A549 (cell line): ENCODE data around the gene NCEH1. TPM values are rescaled to one million over a fixed set of nuclear protein-coding genes. Genes with fewer than 3 reads are reported as not detected.
A peak's percentile ranks its signal among the peaks of the same experiment; 100 is the strongest.

ENCODE experiments used
- ATAC-seq, 2 experiments: fragments of 200-7000 bp in 1 of 2; fragments of >200 bp in 1 of 2; cut with Nextera tagmentation in 1 of 2; cut with Tn5 transposase in 1 of 2; 3 replicates each; pipeline versions ENCODE4 v1.8.0 to v1.9.1; 2018 to 2020; ENCODE audit warnings: mild to moderate bottlenecking in 1 of 2, moderate library complexity in 1 of 2
- CTCF ChIA-PET: fragments of 300-600 bp; sonication (Branson Sonifier 250); formaldehyde crosslinking; extraction: SDS; loops from one replicate; lab custom pipeline; 2021; ENCODE audit warnings: antibody characterized with exemption, inconsistent platforms; lab: Yijun Ruan, JAX
- POLR2A ChIA-PET: fragments of 350-600 bp; formaldehyde crosslinking; extraction: SDS; loops from one replicate; lab custom pipeline; 2021; ENCODE audit warnings: antibody characterized with exemption, inconsistent platforms; lab: Yijun Ruan, JAX
- DNase-seq, 2 experiments: peaks; one replicate each; pipeline versions ENCODE4 v3.0.0 to v3.0.0-alpha.2; 2011 to 2016; ENCODE audit warnings: low read depth in 1 of 2, low spot score in 1 of 2
- FAIRE-seq: peaks from 2 replicates; lab custom pipeline; 2011; peaks lifted over from hg19 to GRCh38; lab: Jason Lieb, UNC
- H3K27ac ChIP-seq, 2 experiments: fragments of >200 bp; sonication (Bioruptor Twin); formaldehyde crosslinking; 3 replicates each; pipeline ENCODE4 v1.5.1; 2016 to 2017
- H3K4me1 ChIP-seq: fragments of >200 bp; sonication (Bioruptor Twin); formaldehyde crosslinking; 3 replicates; pipeline ENCODE4 v1.6.1; 2016
- H3K4me2 ChIP-seq: fragments of >200 bp; sonication (Bioruptor Twin); formaldehyde crosslinking; 3 replicates; pipeline ENCODE4 v1.6.1; 2016
- H3K4me3 ChIP-seq: fragments of >200 bp; sonication (Bioruptor Twin); formaldehyde crosslinking; 3 replicates; pipeline ENCODE4 v1.5.1; 2016
- H3K9me3 ChIP-seq: fragments of >200 bp; sonication (Bioruptor Twin); formaldehyde crosslinking; 3 replicates; pipeline ENCODE4 v1.6.1; 2016
- BHLHE40 ChIP-seq: IDR thresholded peaks from 2 replicates; pipeline ENCODE4 v1.6.1; 2012; ENCODE audit warnings: low read depth, low read length, inconsistent platforms
- CBX2 ChIP-seq: fragments of 200-600 bp; sonication (generic); IDR thresholded peaks from 2 replicates; pipeline ENCODE4 v1.6.1; 2016; ENCODE audit warnings: low read depth, mild to moderate bottlenecking, borderline replicate concordance
- CEBPB ChIP-seq, 2 experiments: fragments of >200 bp in 1 of 2; sonication (Bioruptor Twin) in 1 of 2; formaldehyde crosslinking in 1 of 2; IDR thresholded peaks; 2 replicates each; pipeline ENCODE4 v1.6.1; 2012 to 2016
- CHD2 ChIP-seq: fragments of 150-350 bp; IDR thresholded peaks from 2 replicates; pipeline ENCODE4 v1.6.1; 2014; ENCODE audit warnings: low read length; ENCODE audit not compliant: partially characterized antibody
- CHD4 ChIP-seq: fragments of 200-600 bp; sonication (generic); IDR thresholded peaks from 2 replicates; pipeline ENCODE4 v1.6.1; 2016; ENCODE audit warnings: antibody characterized with exemption, mild to moderate bottlenecking, borderline replicate concordance
- EHF ChIP-seq: fragments of 250-450 bp; sonication (Bioruptor Pico); IDR thresholded peaks from 2 replicates; pipeline ENCODE4 v1.5.0; 2020; ENCODE audit warnings: mild to moderate bottlenecking
- EP300 ChIP-seq, 2 experiments: fragments of >200 bp; sonication (Bioruptor Twin); formaldehyde crosslinking; IDR thresholded peaks; 2 replicates in 1 of 2; 3 replicates in 1 of 2; pipeline ENCODE4 v1.6.1; 2016 to 2017
- FOSB ChIP-seq: fragments of 250-450 bp; sonication (Bioruptor Pico); IDR thresholded peaks from 2 replicates; pipeline ENCODE4 v1.5.0; 2020; ENCODE audit warnings: mild to moderate bottlenecking, moderate library complexity
- FOSL2 ChIP-seq, 2 experiments: fragments of 450-650 bp in 1 of 2; fragments of >200 bp in 1 of 2; sonication (Bioruptor Twin) in 1 of 2; formaldehyde crosslinking; IDR thresholded peaks; 2 replicates each; pipeline versions ENCODE4 v1.5.0 to v1.6.1; 2016 to 2020; ENCODE audit warnings: mild to moderate bottlenecking in 1 of 2, moderate library complexity in 1 of 2
- GATA3 ChIP-seq: IDR thresholded peaks from 2 replicates; pipeline ENCODE4 v1.6.1; 2012; ENCODE audit warnings: borderline replicate concordance
- HDAC2 ChIP-seq: fragments of 200-600 bp; sonication (generic); IDR thresholded peaks from 2 replicates; pipeline ENCODE4 v1.6.1; 2016
- HOXB13 ChIP-seq: fragments of 250-450 bp; sonication (Bioruptor Pico); IDR thresholded peaks from 2 replicates; pipeline ENCODE4 v1.5.0; 2020; ENCODE audit warnings: low read depth, mild to moderate bottlenecking, moderate library complexity
- JUN ChIP-seq, 2 experiments: fragments of >200 bp; sonication (Bioruptor Twin); formaldehyde crosslinking; IDR thresholded peaks; 2 replicates in 1 of 2; 3 replicates in 1 of 2; pipeline ENCODE4 v1.6.1; 2016 to 2017
- JUNB ChIP-seq: fragments of >200 bp; sonication (Bioruptor Twin); formaldehyde crosslinking; IDR thresholded peaks from 2 replicates; pipeline ENCODE4 v1.6.1; 2016
- MAFK ChIP-seq: fragments of 450-650 bp; IDR thresholded peaks from 2 replicates; pipeline ENCODE4 v1.6.1; 2014; ENCODE audit not compliant: partially characterized antibody
- NPAS2 ChIP-seq: fragments of 250-450 bp; sonication (Bioruptor Pico); IDR thresholded peaks from 2 replicates; pipeline ENCODE4 v1.8.0; 2022; ENCODE audit warnings: mild to moderate bottlenecking, moderate library complexity, borderline replicate concordance
- PHF8 ChIP-seq: fragments of 200-600 bp; sonication (generic); IDR thresholded peaks from 2 replicates; pipeline ENCODE4 v1.6.1; 2016; ENCODE audit warnings: low read depth, mild to moderate bottlenecking, antibody characterized with exemption, moderate library complexity, borderline replicate concordance
- WGBS: methylation state at CpG from one replicate; pipeline ENCODE4 v1.1.6; 2017; ENCODE audit errors: missing lambda C conversion rate; 5-methylcytosine and 5-hydroxymethylcytosine counted together
- polyA plus RNA-seq, 4 experiments: library from polyadenylated mRNA; depleted of rRNA in 3 of 4; stranded (reverse); fragments of >200 nt; fragmentation: RNase III in 1 of 4; extraction: RNeasy Plus Mini Kit Qiagen cat#74134 plus additional on column Dnase treatment in 1 of 4; gene quantifications; 2 replicates in 3 of 4; 3 replicates in 1 of 4; pipeline ENCODE4 v1.2.3, GENCODE V29; 2011 to 2017
- TF ChIP-seq, protein P1 (sequence below): fragments of >200 bp; sonication (Bioruptor Twin); formaldehyde crosslinking; IDR thresholded peaks from 2 replicates; pipeline ENCODE4 v1.6.1; 2016
- TF ChIP-seq, protein P2 (sequence below): IDR thresholded peaks from 2 replicates; pipeline ENCODE4 v1.6.1; 2012
- TF ChIP-seq, protein P3 (sequence below): fragments of 250-450 bp; sonication (Bioruptor Pico); IDR thresholded peaks from 2 replicates; pipeline ENCODE4 v1.5.0; 2020; ENCODE audit warnings: low read depth, mild to moderate bottlenecking, moderate library complexity
- TF ChIP-seq, protein P4 (sequence below): IDR thresholded peaks from 2 replicates; pipeline ENCODE4 v1.6.1; 2012; ENCODE audit warnings: low read depth, borderline replicate concordance
- TF ChIP-seq, protein P5 (sequence below): fragments of 200-600 bp; sonication (generic); IDR thresholded peaks from 2 replicates; pipeline ENCODE4 v1.6.1; 2016; ENCODE audit warnings: antibody characterized with exemption, mild to moderate bottlenecking, moderate library complexity
- TF ChIP-seq, protein P6 (sequence below): fragments of 150-350 bp; IDR thresholded peaks from 2 replicates; pipeline ENCODE4 v1.6.1; 2014; ENCODE audit warnings: low read depth, mild to moderate bottlenecking, low read length

Gene NCEH1
- polyA plus RNA-seq, 2 of the 4 experiments (the other 2 are of a cell fraction) = 21.4 to 33.2 TPM

DNA sequence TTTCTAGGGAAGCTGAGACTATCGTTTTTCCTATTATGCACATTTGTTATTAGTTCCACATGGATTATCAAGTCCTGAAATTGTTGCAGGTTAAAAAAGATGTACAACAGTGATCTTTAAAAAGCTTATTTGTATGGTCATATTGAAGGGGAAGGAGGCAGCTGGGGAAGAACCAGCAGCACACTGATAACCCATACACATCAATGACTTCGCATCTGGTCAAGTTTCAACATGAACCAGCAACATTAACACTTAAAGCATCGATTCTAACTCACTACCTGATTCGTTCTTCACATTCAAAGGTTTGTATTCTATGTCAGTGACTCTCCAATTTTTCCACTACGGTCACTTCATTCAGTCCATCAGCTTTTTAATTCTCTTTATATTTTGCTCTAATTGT, 56.4 kb downstream of the NCEH1 start (continued):
- TF ChIP-seq, protein P1, sequence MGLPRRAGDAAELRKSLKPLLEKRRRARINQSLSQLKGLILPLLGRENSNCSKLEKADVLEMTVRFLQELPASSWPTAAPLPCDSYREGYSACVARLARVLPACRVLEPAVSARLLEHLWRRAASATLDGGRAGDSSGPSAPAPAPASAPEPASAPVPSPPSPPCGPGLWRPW = no peak
- TF ChIP-seq, protein P2, sequence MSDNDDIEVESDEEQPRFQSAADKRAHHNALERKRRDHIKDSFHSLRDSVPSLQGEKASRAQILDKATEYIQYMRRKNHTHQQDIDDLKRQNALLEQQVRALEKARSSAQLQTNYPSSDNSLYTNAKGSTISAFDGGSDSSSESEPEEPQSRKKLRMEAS = no peak
- TF ChIP-seq FOSL2 (IDR thresholded peaks at IDR 0.05) (no peak), FOSL2 (CRISPR knock-in tag; IDR thresholded peaks at IDR 0.05) (no peak), CBX2 (no peak)

DNA sequence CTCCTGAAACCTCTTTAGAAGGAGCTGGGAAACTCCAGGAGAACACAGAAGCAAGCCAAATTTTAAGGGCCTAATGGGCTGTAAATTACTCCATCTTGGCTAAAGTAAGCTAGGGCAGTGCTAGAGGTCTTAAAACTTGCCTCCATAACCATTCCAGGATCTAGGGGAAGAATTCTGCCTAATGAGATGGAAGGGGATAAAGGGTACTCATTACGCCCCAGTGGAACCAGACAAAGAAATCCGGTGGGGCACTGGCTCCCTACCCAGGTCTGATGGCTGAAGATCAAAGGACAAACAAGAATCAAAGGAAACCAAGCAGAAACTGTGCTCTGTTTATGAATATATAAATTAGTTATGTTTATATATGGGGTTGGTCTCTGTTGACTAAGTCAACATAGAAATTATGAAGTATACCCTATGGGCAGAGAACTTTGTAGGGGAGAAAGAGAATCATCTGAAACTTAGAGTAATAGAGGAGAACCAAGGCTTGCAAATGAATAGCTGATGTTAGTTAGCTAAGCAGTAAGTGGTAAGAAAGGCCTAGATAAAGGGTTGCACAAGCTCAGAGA, 57.8 kb downstream of the NCEH1 start:
- no peak for TF ChIP-seq EP300 (IDR thresholded peaks at IDR 0.05)
- no peak for TF ChIP-seq GATA3
- no peak for TF ChIP-seq MAFK
- TF ChIP-seq CEBPB (IDR thresholded peaks at IDR 0.05) = no peak
- ATAC-seq = no peak
- H3K27ac ChIP-seq = 0 out of 6 replicates have a peak overlapping the region, but pooled peaks of 1 of the 2 experiments have one; percentile 32
- no peak for FAIRE-seq
- H3K4me2 ChIP-seq = no peak overlapping the region
- H3K4me1 ChIP-seq = peaks cover 25% of the 10 kb centered on the region
- CTCF ChIA-PET = interaction anchor here (1.7 to 2.0 kb wide), 2 partner anchors 13 to 29 kb away, joined by 6 to 7 read pairs; no protein-coding TSS in a partner anchor
- no peak overlapping the region for H3K4me3 ChIP-seq
- WGBS = 78% methylated on average over 2 of the region's 2 CpGs
- no peaks in the 10 kb centered on the region for H3K9me3 ChIP-seq
- no peak for DNase-seq
- POLR2A ChIA-PET = no interaction called here

DNA sequence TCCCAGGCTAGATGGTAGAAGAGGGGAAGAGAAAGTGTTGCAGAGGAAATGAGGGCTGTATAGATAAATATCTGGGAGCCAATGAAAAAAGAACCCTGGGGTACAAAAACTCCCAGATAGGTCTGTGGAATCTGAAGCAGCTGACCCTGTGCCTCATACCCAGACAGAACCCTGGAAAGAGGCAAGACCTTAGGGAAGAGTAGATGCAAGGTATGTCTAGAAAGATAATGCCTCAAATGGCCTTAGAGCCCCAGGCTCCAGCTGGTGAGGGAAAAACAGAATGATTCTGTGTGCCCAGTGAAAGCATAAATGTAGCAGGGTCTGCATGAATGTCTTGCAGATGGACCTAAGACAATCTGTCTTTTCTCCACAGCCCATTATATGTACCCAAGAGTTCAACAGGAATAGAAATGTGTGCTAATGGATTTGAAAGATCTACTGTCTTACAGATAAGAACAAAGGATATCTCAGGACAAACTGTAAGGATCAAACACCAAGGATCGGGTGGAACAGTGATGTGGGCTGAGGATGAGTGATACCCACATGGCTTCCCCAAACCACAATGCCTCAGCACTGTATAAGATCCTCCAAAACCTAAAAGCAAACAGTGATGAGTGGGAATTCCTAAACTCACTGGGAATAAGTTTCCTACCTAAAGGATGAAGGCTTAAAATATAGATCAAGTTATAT, 58.8 kb downstream of the NCEH1 start:
- WGBS = 5% methylated on average over 1 of the region's 1 CpG
- no peak overlapping the region for H3K27ac ChIP-seq
- no peak for ATAC-seq
- H3K4me3 ChIP-seq = no peak overlapping the region
- POLR2A ChIA-PET = no interaction called here
- no peaks in the 10 kb centered on the region for H3K9me3 ChIP-seq
- CTCF ChIA-PET = interaction anchor here (2.0 kb wide), 2 partner anchors 16 to 28 kb away, joined by 7 to 9 read pairs; no protein-coding TSS in a partner anchor
- no peak overlapping the region for H3K4me2 ChIP-seq
- peaks cover 21% of the 10 kb centered on the region for H3K4me1 ChIP-seq
- DNase-seq = no peak
- FAIRE-seq = no peak
- TF ChIP-seq FOSB (CRISPR knock-in tag) = no peak
- TF ChIP-seq EHF (CRISPR knock-in tag) = no peak
- TF ChIP-seq, protein P3, sequence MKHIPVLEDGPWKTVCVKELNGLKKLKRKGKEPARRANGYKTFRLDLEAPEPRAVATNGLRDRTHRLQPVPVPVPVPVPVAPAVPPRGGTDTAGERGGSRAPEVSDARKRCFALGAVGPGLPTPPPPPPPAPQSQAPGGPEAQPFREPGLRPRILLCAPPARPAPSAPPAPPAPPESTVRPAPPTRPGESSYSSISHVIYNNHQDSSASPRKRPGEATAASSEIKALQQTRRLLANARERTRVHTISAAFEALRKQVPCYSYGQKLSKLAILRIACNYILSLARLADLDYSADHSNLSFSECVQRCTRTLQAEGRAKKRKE (CRISPR knock-in tag) = no peak
- TF ChIP-seq JUNB = no peak
- TF ChIP-seq HOXB13 (CRISPR knock-in tag) = no peak
- no peak for TF ChIP-seq CHD2
- no peak for TF ChIP-seq HDAC2
- TF ChIP-seq, protein P4, sequence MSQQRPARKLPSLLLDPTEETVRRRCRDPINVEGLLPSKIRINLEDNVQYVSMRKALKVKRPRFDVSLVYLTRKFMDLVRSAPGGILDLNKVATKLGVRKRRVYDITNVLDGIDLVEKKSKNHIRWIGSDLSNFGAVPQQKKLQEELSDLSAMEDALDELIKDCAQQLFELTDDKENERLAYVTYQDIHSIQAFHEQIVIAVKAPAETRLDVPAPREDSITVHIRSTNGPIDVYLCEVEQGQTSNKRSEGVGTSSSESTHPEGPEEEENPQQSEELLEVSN = no peak
- no peak for TF ChIP-seq BHLHE40
- TF ChIP-seq, protein P5, sequence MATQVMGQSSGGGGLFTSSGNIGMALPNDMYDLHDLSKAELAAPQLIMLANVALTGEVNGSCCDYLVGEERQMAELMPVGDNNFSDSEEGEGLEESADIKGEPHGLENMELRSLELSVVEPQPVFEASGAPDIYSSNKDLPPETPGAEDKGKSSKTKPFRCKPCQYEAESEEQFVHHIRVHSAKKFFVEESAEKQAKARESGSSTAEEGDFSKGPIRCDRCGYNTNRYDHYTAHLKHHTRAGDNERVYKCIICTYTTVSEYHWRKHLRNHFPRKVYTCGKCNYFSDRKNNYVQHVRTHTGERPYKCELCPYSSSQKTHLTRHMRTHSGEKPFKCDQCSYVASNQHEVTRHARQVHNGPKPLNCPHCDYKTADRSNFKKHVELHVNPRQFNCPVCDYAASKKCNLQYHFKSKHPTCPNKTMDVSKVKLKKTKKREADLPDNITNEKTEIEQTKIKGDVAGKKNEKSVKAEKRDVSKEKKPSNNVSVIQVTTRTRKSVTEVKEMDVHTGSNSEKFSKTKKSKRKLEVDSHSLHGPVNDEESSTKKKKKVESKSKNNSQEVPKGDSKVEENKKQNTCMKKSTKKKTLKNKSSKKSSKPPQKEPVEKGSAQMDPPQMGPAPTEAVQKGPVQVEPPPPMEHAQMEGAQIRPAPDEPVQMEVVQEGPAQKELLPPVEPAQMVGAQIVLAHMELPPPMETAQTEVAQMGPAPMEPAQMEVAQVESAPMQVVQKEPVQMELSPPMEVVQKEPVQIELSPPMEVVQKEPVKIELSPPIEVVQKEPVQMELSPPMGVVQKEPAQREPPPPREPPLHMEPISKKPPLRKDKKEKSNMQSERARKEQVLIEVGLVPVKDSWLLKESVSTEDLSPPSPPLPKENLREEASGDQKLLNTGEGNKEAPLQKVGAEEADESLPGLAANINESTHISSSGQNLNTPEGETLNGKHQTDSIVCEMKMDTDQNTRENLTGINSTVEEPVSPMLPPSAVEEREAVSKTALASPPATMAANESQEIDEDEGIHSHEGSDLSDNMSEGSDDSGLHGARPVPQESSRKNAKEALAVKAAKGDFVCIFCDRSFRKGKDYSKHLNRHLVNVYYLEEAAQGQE = no peak
- no peak for TF ChIP-seq JUN (IDR thresholded peaks at IDR 0.05)
- TF ChIP-seq CBX2 = no peak
- TF ChIP-seq MAFK = no peak
- TF ChIP-seq NPAS2 (CRISPR knock-in tag) = no peak
- TF ChIP-seq CHD4 = no peak
- TF ChIP-seq PHF8 = no peak
- TF ChIP-seq, protein P6, sequence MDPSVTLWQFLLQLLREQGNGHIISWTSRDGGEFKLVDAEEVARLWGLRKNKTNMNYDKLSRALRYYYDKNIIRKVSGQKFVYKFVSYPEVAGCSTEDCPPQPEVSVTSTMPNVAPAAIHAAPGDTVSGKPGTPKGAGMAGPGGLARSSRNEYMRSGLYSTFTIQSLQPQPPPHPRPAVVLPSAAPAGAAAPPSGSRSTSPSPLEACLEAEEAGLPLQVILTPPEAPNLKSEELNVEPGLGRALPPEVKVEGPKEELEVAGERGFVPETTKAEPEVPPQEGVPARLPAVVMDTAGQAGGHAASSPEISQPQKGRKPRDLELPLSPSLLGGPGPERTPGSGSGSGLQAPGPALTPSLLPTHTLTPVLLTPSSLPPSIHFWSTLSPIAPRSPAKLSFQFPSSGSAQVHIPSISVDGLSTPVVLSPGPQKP = no peak
